Activated B cell treated with CpG ODN at 0.5 μM for 24 hours (primary cell): ENCODE data around the gene FRZB. TPM values are rescaled to one million over a fixed set of nuclear protein-coding genes. Genes with fewer than 3 reads are reported as not detected.

Experiments used
- ATAC-seq: fragments of 200-7000 bp; cut with Tn5 transposase; one replicate; pipeline ENCODE4 v1.10.0; 2021; ENCODE audit warnings: low read depth, mild to moderate bottlenecking, moderate library complexity
- CTCF ChIA-PET: fragments of 350-600 bp; sonication (Branson Sonifier 250); formaldehyde crosslinking; loops from one replicate; lab custom pipeline; 2021; ENCODE audit warnings: antibody characterized with exemption; lab: Charles Lee
- POLR2A ChIA-PET: fragments of 350-600 bp; sonication (Branson Sonifier 250); formaldehyde crosslinking; loops from one replicate; lab custom pipeline; 2021; ENCODE audit warnings: antibody characterized with exemption; lab: Charles Lee
- DNase-seq: peaks from one replicate; pipeline ENCODE4 v3.0.0; 2022
- H3K27ac Mint-ChIP-seq: one replicate; pipeline ENCODE4 v1.8.0; 2020; ENCODE audit warnings: mixed read lengths
- H3K27me3 Mint-ChIP-seq: one replicate; pipeline ENCODE4 v1.8.0; 2021; ENCODE audit warnings: mixed read lengths
- H3K36me3 Mint-ChIP-seq: one replicate; pipeline ENCODE4 v1.8.0; 2021; ENCODE audit warnings: low read depth, mixed read lengths
- H3K4me1 Mint-ChIP-seq: one replicate; pipeline ENCODE4 v1.8.0; 2021; ENCODE audit warnings: mixed read lengths
- H3K4me3 Mint-ChIP-seq: one replicate; pipeline ENCODE4 v1.8.0; 2020; ENCODE audit warnings: mild to moderate bottlenecking, mixed read lengths
- H3K9me3 Mint-ChIP-seq: one replicate; pipeline ENCODE4 v1.8.0; 2020; ENCODE audit warnings: mixed read lengths
- intact Hi-C: fragments of 100-400 bp; cut with micrococcal nuclease; formaldehyde crosslinking; loops from one replicate; pipeline ENCODE4 v1.15.1; 2024
- total RNA-seq: library from RNA; stranded (reverse); gene quantifications from 2 replicates; pipeline ENCODE4 v1.2.3, GENCODE V29; 2022
- TF ChIP-seq, protein P1 (sequence below): fragments of 200-600 bp; IDR thresholded peaks from one replicate; pipeline ENCODE4 v1.8.0; 2022; ENCODE audit warnings: antibody characterized with exemption, mild to moderate bottlenecking

FRZB gene
- total RNA-seq, 1 donor from 2014 or later: not detected

DNA sequence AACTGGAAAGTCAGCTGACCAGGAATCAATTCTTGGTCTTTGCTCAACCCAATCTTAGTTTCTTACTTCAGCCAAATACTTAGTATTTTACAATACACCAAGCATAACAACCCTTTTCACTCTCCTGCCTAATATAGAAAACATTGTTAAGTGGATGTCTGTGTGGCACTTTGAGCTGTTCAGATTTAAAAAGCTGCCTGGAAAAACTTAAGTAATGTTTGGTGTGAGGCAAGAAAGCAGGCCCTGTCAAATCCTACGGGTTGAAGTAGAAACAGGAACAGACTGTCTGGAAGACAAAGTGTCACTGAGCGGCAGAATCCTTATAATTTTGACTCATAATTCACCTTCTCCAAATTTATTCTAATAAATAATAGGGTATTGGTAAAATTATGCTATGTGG, 37.1 kb upstream of the FRZB start:
- TF ChIP-seq, protein P1, sequence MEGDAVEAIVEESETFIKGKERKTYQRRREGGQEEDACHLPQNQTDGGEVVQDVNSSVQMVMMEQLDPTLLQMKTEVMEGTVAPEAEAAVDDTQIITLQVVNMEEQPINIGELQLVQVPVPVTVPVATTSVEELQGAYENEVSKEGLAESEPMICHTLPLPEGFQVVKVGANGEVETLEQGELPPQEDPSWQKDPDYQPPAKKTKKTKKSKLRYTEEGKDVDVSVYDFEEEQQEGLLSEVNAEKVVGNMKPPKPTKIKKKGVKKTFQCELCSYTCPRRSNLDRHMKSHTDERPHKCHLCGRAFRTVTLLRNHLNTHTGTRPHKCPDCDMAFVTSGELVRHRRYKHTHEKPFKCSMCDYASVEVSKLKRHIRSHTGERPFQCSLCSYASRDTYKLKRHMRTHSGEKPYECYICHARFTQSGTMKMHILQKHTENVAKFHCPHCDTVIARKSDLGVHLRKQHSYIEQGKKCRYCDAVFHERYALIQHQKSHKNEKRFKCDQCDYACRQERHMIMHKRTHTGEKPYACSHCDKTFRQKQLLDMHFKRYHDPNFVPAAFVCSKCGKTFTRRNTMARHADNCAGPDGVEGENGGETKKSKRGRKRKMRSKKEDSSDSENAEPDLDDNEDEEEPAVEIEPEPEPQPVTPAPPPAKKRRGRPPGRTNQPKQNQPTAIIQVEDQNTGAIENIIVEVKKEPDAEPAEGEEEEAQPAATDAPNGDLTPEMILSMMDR: no peak
- no peaks in the 10 kb centered on the region for H3K36me3 Mint-ChIP-seq
- no peak for ATAC-seq
- H3K4me1 Mint-ChIP-seq: no peaks in the 10 kb centered on the region
- no peaks in the 10 kb centered on the region for H3K9me3 Mint-ChIP-seq
- H3K27ac Mint-ChIP-seq: no peak overlapping the region
- DNase-seq: no peak
- POLR2A ChIA-PET: no interaction called here
- no peak overlapping the region for H3K4me3 Mint-ChIP-seq
- H3K27me3 Mint-ChIP-seq: peaks cover 2% of the 10 kb centered on the region
- CTCF ChIA-PET: no interaction called here
- intact Hi-C loops: no loop called here

DNA sequence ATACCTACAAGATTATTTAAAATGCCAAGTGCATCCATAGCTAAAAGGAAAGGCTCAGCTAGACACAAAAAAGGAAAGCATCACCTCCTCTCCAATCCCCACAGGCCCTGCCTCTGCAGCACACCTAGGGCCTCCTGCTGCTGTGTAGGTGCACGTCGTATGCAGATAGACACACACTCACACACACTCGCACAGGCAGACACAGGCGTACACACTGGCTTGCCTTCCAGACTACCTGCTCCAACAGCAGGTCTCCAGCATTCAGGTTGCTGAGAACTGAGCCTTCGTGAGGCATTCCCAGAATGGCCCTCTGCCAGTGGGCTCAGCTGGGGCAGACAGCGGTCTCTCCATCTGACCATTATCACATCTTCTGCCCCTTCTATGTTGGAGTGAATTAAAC, 35.3 kb upstream of the FRZB start:
- ChIA-PET POLR2A (no interaction called here), CTCF (no interaction called here)
- Mint-ChIP-seq H3K27me3 (peaks cover 2% of the 10 kb centered on the region), H3K4me3 (no peak overlapping the region), H3K9me3 (no peaks in the 10 kb centered on the region), H3K36me3 (no peaks in the 10 kb centered on the region), H3K4me1 (no peaks in the 10 kb centered on the region), H3K27ac (no peak overlapping the region)
- TF ChIP-seq, protein P1: no peak
- DNase-seq (no peak), ATAC-seq (no peak)
- intact Hi-C loops: no loop called here

DNA sequence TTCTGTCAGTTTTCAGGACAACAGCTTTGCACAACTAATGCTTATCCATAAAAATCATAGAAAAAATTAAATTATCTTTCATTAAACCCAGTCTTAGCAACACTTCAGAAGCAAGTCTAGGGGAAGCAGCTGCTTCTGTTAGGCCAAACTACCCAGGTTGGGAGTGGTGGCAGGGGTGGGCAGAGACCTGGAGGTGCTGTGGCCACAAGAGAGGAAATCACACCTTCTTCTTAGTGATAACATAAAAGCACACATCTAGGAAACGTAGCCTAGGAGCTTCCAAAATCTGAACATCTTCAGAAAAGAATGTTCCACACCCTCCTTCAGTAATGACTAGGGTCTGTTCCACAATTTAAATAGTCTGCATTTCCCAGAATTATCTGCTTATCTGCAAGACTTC, 32.3 kb upstream of the FRZB start:
- Mint-ChIP-seq H3K9me3 (no peaks in the 10 kb centered on the region), H3K4me3 (no peak overlapping the region), H3K27me3 (peaks cover 2% of the 10 kb centered on the region), H3K4me1 (no peaks in the 10 kb centered on the region), H3K36me3 (no peaks in the 10 kb centered on the region), H3K27ac (no peak overlapping the region)
- ATAC-seq (no peak), DNase-seq (no peak)
- intact Hi-C loops: no loop called here
- TF ChIP-seq, protein P1: no peak
- ChIA-PET POLR2A (no interaction called here), CTCF (no interaction called here)

DNA sequence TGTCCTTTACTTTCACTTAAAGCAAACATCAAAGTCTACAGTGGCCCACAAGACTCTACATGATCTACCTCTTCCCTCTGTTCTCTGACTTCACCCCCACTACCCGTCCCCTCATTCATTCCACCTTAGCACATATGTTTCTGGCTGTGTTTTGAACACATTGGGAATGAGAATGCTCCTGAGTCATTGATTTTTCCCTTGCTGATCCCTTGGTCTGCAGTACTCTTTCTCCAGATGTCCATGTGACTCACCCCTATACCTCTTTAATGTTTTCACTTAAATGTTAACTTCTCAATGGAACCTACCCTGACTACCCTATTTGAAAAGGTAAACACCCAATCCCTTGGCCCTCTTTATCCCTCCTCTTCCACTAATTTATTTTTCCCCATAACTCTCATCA, 30.7 kb upstream of the FRZB start:
- DNase-seq (no peak), ATAC-seq (no peak)
- Mint-ChIP-seq H3K27ac (no peak overlapping the region), H3K9me3 (no peaks in the 10 kb centered on the region), H3K36me3 (no peaks in the 10 kb centered on the region), H3K4me3 (no peak overlapping the region), H3K4me1 (no peaks in the 10 kb centered on the region), H3K27me3 (peaks cover 2% of the 10 kb centered on the region)
- ChIA-PET POLR2A (no interaction called here), CTCF (no interaction called here)
- TF ChIP-seq, protein P1: no peak
- intact Hi-C loops: no loop called here

DNA sequence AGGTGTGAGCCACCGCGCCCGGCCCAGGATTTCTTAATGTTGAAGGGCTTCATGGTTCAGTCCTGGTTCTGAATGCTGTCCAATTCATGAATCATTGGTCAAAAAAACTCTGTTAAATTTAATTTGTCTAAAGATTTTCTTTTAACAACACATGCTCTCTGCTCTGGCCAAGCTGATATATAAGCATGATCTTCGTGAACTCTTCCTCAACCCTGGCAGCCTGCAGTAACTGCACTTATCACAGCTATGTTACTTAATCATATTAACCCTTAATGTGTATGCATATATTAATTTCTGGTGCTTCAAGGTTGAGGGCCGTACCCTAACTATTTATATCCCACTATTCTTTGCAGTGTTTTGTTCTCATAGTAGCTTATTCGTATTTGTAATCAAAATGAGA, 29.4 kb upstream of the FRZB start:
- ATAC-seq (no peak), DNase-seq (no peak)
- CTCF ChIA-PET: no interaction called here
- Mint-ChIP-seq H3K27me3 (peaks cover 2% of the 10 kb centered on the region), H3K4me3 (no peak overlapping the region), H3K4me1 (no peaks in the 10 kb centered on the region), H3K36me3 (no peaks in the 10 kb centered on the region), H3K27ac (no peak overlapping the region), H3K9me3 (no peaks in the 10 kb centered on the region)
- intact Hi-C loops: no loop called here
- POLR2A ChIA-PET: no interaction called here
- TF ChIP-seq, protein P1: no peak
